ENCODE data around the gene CD37.
"Not testable (repeated sequence)": the region's sequence is repeated elsewhere in the genome, so short reads cannot be mapped to it uniquely, and the experiment has no call there.

Gene CD37, protein sequence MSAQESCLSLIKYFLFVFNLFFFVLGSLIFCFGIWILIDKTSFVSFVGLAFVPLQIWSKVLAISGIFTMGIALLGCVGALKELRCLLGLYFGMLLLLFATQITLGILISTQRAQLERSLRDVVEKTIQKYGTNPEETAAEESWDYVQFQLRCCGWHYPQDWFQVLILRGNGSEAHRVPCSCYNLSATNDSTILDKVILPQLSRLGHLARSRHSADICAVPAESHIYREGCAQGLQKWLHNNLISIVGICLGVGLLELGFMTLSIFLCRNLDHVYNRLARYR

GRCh38 chr19:49335071-49335783 is at the start of gene CD37:
CD37 (plus strand) TSS chr19:49335406; CDS start chr19:49335541, 135 bp downstream.
- DNase-seq (ENCODE audit: extremely low read depth, low read depth) = no peak
- TF ChIP-seq CTCF (IDR thresholded peaks at IDR 0.05; ENCODE audit: low read depth, low read length) = no peak

GRCh38 chr19:49287141-49287770 is 48.0 kb upstream of the CD37 start:
- no peak for TF ChIP-seq CTCF (IDR thresholded peaks at IDR 0.05; ENCODE audit: low read depth, low read length)

DNA sequence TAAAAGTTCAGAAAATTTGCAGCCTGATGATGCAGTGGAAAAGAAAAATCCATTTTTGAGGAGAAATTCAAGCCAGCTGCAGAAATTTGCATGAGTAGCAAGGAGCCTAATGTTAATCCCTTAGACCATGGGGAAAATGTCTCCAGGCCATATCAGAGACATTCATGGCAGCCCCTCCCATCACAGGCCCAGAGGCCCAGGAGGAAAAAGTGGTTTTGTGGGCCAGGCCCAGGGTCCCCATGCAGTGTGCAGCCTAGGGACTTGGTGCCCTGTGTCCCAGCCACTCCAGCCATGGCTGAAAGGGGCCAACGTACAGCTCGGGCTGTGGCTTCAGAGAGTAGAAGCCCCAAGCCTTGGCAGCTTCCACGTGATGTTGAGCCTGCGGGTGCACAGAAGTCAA is 47.0 kb upstream of the CD37 start:
- not testable (repeated sequence) for DNase-seq (ENCODE audit: extremely low read depth, low read depth)

More at GRCh38 chr19:49287141-49287770, 48.0 kb upstream of the CD37 start:
- DNase-seq (ENCODE audit: extremely low read depth, low read depth) = no peak

- DNase-seq (ENCODE audit: extremely low read depth, low read depth) = not testable (repeated sequence)
Observed at GRCh38 chr19:49289286-49289685, 45.9 kb upstream of the CD37 start.

DNA sequence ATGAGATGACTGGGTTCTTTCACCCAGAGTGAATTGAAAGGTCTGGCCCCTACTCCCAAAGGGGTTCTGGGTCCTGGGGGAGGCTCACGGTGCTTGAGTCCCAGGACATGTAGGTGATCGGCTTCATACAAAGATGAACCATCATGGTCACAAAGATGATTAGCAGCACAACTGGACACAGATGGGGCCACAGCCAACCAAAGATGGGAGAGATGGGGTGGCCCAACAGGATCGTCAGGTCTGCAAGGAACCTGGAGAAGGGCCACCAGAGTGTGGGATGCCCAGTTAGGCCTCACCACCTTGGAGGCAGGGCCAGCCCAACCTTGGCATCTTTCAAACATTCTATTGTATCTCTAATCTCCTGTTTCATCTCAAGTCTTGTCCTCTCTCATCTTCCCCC is 44.7 kb upstream of the CD37 start:
- TF ChIP-seq CTCF (IDR thresholded peaks at IDR 0.05; ENCODE audit: low read depth, low read length) = no peak
- DNase-seq (ENCODE audit: extremely low read depth, low read depth) = no peak

DNA sequence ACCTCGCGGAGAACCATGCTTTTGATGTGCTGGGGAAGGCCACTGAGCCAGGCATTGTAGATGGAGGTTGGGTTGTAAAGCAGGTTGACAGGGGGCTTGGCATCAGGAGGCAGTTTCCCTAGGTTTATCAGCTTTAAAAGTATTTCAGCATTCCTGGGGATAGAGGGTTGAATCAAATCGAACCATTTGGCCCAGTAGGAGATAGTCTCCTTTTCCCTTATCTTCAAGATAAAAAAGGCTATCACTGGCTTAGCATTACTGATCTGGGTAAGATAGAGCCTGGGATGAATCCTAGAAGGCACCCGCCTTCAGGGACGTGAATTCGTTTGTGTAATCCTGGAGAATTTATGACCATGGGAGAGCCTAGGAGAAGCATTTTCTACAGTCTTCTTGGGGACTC is 40.8 kb upstream of the CD37 start:
- no peak for TF ChIP-seq CTCF (IDR thresholded peaks at IDR 0.05; ENCODE audit: low read depth, low read length)
- DNase-seq (ENCODE audit: extremely low read depth, low read depth) = no peak

DNA sequence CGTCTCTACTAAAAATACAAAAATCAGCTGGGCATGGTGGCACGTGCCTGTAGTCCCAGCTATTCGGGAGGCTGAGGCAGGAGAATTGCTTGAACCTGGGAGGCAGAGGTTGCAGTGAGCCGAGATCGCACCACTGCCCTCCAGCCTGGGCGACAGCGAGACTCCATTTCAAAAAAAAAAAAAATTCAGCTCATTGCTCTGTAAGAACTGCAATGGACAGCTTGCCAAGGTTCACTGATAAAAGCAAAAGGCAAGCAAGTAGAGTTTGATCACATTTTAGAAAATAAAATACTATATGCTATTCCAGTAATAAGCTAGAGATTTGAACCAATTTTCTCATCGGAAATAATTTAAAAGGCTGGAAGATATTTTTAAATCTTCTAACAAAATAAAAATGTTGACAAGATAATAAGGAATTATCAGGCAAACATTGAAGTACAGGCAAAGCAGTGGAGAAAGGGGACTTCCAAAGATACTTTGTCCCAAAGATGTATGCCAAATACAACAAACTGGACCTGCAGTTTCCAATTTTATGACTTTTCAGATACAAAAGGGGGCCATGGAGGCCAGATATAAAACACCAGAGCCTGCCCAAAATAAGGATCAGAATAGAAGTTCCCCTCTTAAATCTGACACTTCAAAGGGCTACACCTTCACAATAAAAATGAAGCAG is 39.9 kb upstream of the CD37 start:
- no peak for TF ChIP-seq CTCF (IDR thresholded peaks at IDR 0.05; ENCODE audit: low read depth, low read length)
- no peak for DNase-seq (ENCODE audit: extremely low read depth, low read depth)

- no peak for TF ChIP-seq CTCF (IDR thresholded peaks at IDR 0.05; ENCODE audit: low read depth, low read length)
Observed at GRCh38 chr19:49297403-49297802, 37.8 kb upstream of the CD37 start.

DNA sequence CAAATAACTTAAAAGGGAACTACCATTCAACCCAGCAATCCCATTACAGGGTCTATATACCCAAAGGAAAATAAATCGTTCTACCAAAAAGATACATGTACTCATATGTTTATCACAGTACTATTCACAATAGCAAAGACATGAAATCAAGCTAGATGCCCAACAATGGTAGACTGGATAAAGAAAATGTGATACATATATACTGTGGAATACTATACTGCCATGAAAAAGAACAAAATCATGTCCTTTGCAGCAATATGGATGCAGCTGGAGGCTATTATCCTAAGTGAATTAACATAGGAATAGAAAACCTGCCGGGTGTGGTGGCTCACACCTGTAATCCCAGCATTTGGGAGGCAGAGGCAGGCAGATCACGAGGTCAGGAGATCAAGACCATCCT is 36.6 kb upstream of the CD37 start:
- DNase-seq (ENCODE audit: extremely low read depth, low read depth) = not testable (repeated sequence)

More at GRCh38 chr19:49297403-49297802, 37.8 kb upstream of the CD37 start:
- no peak for DNase-seq (ENCODE audit: extremely low read depth, low read depth)
